ENCODE results near the gene RSL24D1. TPM values are rescaled to one million over a fixed set of nuclear protein-coding genes. Genes with fewer than 3 reads are reported as not detected.
A peak's percentile ranks its signal among the peaks of the same experiment; 100 is the strongest.

RSL24D1 gene
- total and polyA plus RNA-seq, 9 of the 15 experiments (the other 6 are each of a cell fraction or from before 2014, with no cell fraction given): 133 to 324 (median 223) TPM

- no peak for TF ChIP-seq ZNF778 (CRISPR knock-in tag; IDR thresholded peaks at IDR 0.05)
- TF ChIP-seq POLR2G (IDR thresholded peaks at IDR 0.05; ENCODE audit: low read depth, low read length): no peak
- TF ChIP-seq U2AF1 (optimal IDR thresholded peaks at IDR 0.05; ENCODE audit: low read depth, low read length): no peak
- TF ChIP-seq, protein P1, sequence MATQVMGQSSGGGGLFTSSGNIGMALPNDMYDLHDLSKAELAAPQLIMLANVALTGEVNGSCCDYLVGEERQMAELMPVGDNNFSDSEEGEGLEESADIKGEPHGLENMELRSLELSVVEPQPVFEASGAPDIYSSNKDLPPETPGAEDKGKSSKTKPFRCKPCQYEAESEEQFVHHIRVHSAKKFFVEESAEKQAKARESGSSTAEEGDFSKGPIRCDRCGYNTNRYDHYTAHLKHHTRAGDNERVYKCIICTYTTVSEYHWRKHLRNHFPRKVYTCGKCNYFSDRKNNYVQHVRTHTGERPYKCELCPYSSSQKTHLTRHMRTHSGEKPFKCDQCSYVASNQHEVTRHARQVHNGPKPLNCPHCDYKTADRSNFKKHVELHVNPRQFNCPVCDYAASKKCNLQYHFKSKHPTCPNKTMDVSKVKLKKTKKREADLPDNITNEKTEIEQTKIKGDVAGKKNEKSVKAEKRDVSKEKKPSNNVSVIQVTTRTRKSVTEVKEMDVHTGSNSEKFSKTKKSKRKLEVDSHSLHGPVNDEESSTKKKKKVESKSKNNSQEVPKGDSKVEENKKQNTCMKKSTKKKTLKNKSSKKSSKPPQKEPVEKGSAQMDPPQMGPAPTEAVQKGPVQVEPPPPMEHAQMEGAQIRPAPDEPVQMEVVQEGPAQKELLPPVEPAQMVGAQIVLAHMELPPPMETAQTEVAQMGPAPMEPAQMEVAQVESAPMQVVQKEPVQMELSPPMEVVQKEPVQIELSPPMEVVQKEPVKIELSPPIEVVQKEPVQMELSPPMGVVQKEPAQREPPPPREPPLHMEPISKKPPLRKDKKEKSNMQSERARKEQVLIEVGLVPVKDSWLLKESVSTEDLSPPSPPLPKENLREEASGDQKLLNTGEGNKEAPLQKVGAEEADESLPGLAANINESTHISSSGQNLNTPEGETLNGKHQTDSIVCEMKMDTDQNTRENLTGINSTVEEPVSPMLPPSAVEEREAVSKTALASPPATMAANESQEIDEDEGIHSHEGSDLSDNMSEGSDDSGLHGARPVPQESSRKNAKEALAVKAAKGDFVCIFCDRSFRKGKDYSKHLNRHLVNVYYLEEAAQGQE (IDR thresholded peaks at IDR 0.05; ENCODE audit: borderline replicate concordance): no peak
- TF ChIP-seq, protein P1 (CRISPR knock-in tag; IDR thresholded peaks at IDR 0.05; ENCODE audit: low read depth): no peak
- no peak for TF ChIP-seq PATZ1 (CRISPR knock-in tag; IDR thresholded peaks at IDR 0.05; ENCODE audit: borderline replicate concordance)
- TF ChIP-seq ZNF717 (CRISPR knock-in tag; IDR thresholded peaks at IDR 0.05): no peak
- no peak for TF ChIP-seq TRIM28 (IDR thresholded peaks at IDR 0.05)
- peak; percentile 69 for TF ChIP-seq BHLHE40 (IDR thresholded peaks at IDR 0.05; ENCODE audit: low read length)
- no peak for TF ChIP-seq ELF1 (tag; IDR thresholded peaks at IDR 0.05)
- TF ChIP-seq RHOXF2B (CRISPR knock-in tag; conservative IDR thresholded peaks at IDR 0.05): no peak
- 0 out of 2 replicates have a peak, but pooled peaks have one; percentile 25 for TF ChIP-seq EHMT2 (IDR thresholded peaks at IDR 0.05)
- TF ChIP-seq DMBX1 (CRISPR knock-in tag; IDR thresholded peaks at IDR 0.05; ENCODE audit: borderline replicate concordance): 0 out of 2 replicates have a peak, but pooled peaks have one; percentile 54
- peak; percentile 99 for TF ChIP-seq CEBPB (tag; IDR thresholded peaks at IDR 0.05)
- TF ChIP-seq ETV1 (tag; conservative IDR thresholded peaks at IDR 0.05; ENCODE audit: low read depth): peak; percentile 32; the same call in 1 of the 2 replicates
- TF ChIP-seq, protein P2, sequence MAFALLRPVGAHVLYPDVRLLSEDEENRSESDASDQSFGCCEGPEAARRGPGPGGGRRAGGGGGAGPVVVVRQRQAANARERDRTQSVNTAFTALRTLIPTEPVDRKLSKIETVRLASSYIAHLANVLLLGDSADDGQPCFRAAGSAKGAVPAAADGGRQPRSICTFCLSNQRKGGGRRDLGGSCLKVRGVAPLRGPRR (CRISPR knock-in tag; IDR thresholded peaks at IDR 0.05): no peak
- peak; percentile 27; the same call in 1 of the 2 replicates for TF ChIP-seq NFE2 (IDR thresholded peaks at IDR 0.05; ENCODE audit: low read depth)
Observed at GRCh38 chr15:55221090-55222011, 24.6 kb upstream of the RSL24D1 start (continued).

All from K562 (cell line).